Cardiac muscle cell (in vitro differentiated cells and primary cell): ENCODE data around the gene MBP. TPM values are rescaled to one million over a fixed set of nuclear protein-coding genes. Genes with fewer than 3 reads are reported as not detected.

ENCODE experiments used
- DNase-seq, 2 donors: peaks; one replicate each; pipeline versions ENCODE4 v3.0.0 to v3.0.0-alpha.2; 2010 to 2017; ENCODE audit warnings: low read depth in 1 of 2, low spot score in 1 of 2
- H3K27ac ChIP-seq: fragments of 200-600 bp; sonication (generic); 2 replicates; pipeline ENCODE4 v1.5.1; 2016
- H3K27me3 ChIP-seq: fragments of 200-600 bp; sonication (generic); 2 replicates; pipeline ENCODE4 v1.6.0; 2016; ENCODE audit warnings: control low read depth
- H3K36me3 ChIP-seq: fragments of 200-600 bp; sonication (generic); 2 replicates; pipeline ENCODE4 v1.5.1; 2016; ENCODE audit warnings: control low read depth
- H3K4me1 ChIP-seq: fragments of 200-600 bp; sonication (generic); 2 replicates; pipeline ENCODE4 v1.8.1; 2017; ENCODE audit warnings: low read depth, mild to moderate bottlenecking, mixed run types
- H3K4me3 ChIP-seq: fragments of 200-600 bp; sonication (generic); 2 replicates; pipeline ENCODE4 v1.5.1; 2016; ENCODE audit warnings: mild to moderate bottlenecking
- H3K9me3 ChIP-seq: fragments of 200-600 bp; sonication (generic); 2 replicates; pipeline ENCODE4 v1.5.1; 2017; ENCODE audit warnings: low read depth, mild to moderate bottlenecking, control low read depth
- CTCF ChIP-seq: IDR thresholded peaks from 2 replicates; pipeline ENCODE4 v1.5.1; 2012; ENCODE audit warnings: low read depth, mild to moderate bottlenecking, low read length
- polyA plus RNA-seq: library from polyadenylated mRNA; unstranded; fragments of >200 nt; fragmentation: Nextera tagmentation; extraction: Ambion mirVana; gene quantifications from 2 replicates; pipeline ENCODE4 v1.2.1, GENCODE V29; 2016
- total RNA-seq: library from RNA; depleted of rRNA; stranded (reverse); fragments of >200 nt; gene quantifications from 2 replicates; pipeline ENCODE4 v1.2.3, GENCODE V29; 2016

The MBP gene
- total and polyA plus RNA-seq, 2 experiments from 2014 or later: 0.32 to 0.42 TPM

DNA sequence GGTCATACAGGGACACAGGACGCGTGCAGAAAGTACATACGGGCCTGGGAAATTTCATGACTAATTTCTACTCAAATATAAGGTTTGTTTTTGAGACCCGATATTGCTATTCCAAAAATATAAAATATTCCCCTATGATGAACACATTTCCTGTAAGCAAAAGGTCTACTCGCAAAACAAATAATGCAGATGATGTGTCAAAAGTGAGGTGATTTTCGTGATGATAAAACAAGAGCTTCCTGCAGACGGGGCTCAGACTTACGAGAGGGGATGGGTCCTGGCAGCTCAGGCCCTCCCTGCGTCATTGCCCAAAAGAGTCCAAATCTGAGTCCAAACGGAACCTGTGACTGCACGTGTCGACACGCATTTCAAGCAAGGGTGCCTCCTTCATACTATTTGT is 62.7 kb downstream of the MBP start:
- TF ChIP-seq CTCF: no peak
- Histone ChIP-seq H3K4me1 (no peaks in the 10 kb centered on the region), H3K27ac (no peak overlapping the region), H3K36me3 (no peaks in the 10 kb centered on the region), H3K9me3 (no peaks in the 10 kb centered on the region), H3K27me3 (no peaks in the 10 kb centered on the region), H3K4me3 (no peak overlapping the region)
- no peak for DNase-seq

DNA sequence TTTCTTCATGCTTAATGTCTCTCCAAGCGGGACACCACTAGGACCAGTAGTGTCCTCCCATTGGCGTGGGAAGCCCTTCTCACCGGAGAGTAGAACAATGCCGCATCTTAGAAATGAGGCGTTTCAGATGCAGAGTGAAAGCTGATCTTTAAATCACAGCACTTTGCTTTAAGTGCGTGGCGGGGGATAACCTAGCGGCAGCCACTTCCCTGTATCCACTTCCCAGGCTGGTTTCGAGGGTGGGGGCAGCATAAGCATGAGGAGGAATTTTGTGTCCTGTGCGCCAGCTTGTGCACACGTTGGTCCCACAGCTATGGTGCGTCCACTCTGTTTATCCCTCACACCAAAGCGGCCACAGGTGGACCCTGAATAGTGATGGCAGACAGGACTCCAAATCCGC is 63.1 kb downstream of the MBP start:
- H3K36me3 ChIP-seq: no peaks in the 10 kb centered on the region
- H3K27me3 ChIP-seq: no peaks in the 10 kb centered on the region
- H3K4me3 ChIP-seq: no peak overlapping the region
- no peak for DNase-seq
- no peak overlapping the region for H3K27ac ChIP-seq
- no peaks in the 10 kb centered on the region for H3K9me3 ChIP-seq
- TF ChIP-seq CTCF: no peak
- H3K4me1 ChIP-seq: no peaks in the 10 kb centered on the region

GRCh38 chr18:77068321-77069312 is 64.0 kb downstream of the MBP start:
- Histone ChIP-seq H3K27ac (no peak overlapping the region), H3K4me1 (no peaks in the 10 kb centered on the region)
- peak; percentile 24 for TF ChIP-seq CTCF

DNA sequence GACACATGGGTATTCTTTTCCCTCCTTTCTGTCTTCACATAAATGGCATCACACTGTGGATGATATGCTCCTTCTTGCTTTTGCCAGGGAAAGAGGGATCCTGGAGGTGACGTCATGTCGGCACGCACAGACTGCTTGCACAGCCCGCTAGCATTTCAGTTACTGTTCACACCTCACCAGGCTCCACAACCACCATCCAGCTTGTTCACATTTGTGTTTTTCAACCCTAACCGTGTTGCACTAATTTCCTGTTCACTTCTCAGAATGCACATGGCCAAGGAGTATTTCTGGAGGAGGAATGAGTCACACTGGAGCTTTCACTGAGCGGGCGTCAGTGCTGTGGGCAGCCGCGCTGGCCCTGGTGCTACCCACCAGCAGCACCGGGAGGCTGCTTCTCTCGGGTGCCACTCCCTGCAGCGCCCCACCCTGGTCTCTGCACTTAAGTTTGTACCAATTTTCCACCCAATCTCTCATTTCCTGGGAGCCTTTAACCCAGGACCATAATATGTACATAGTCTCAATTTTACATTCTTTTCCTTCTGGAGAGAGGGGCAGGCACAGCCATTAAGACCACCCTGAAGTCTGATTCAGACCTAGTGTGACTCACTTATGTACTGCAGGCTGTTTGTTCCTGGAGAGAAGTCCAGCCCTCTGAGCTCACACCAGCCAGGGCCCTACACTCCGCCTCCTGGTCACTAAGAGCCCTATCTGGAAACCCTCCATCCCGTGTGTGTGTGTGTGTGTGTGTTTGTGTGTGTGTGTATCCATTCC is 65.1 kb downstream of the MBP start:
- TF ChIP-seq CTCF: peak; percentile 4
- no peaks in the 10 kb centered on the region for H3K27me3 ChIP-seq
- H3K4me1 ChIP-seq: no peaks in the 10 kb centered on the region
- DNase-seq: peak in 1 of 2 donors; percentile 92
- no peak overlapping the region for H3K27ac ChIP-seq
- no peaks in the 10 kb centered on the region for H3K36me3 ChIP-seq
- H3K9me3 ChIP-seq: no peaks in the 10 kb centered on the region
- no peak overlapping the region for H3K4me3 ChIP-seq

More at GRCh38 chr18:77068321-77069312, 64.0 kb downstream of the MBP start:
- DNase-seq: peak in 1 of 2 donors; percentile 72
- Histone ChIP-seq H3K4me3 (no peak overlapping the region), H3K27me3 (no peaks in the 10 kb centered on the region), H3K9me3 (no peaks in the 10 kb centered on the region), H3K36me3 (no peaks in the 10 kb centered on the region)

- no peak for DNase-seq
- Histone ChIP-seq H3K4me1 (no peaks in the 10 kb centered on the region), H3K27ac (no peak overlapping the region)
Observed at GRCh38 chr18:77066689-77067088, 65.9 kb downstream of the MBP start.

More at GRCh38 chr18:77066689-77067088, 65.9 kb downstream of the MBP start:
- no peaks in the 10 kb centered on the region for H3K36me3 ChIP-seq
- H3K27me3 ChIP-seq: no peaks in the 10 kb centered on the region
- no peak overlapping the region for H3K4me3 ChIP-seq
- TF ChIP-seq CTCF: no peak
- no peaks in the 10 kb centered on the region for H3K9me3 ChIP-seq
